Activated CD4-positive, alpha-beta T cell treated with anti-CD3 and anti-CD28 coated beads, Interleukin-2, amount 10 ng/mL, durations not matched to agents 7 days and 5 days (primary cell): Measurements from ENCODE around the gene ELL2. TPM values are rescaled to one million over a fixed set of nuclear protein-coding genes. Genes with fewer than 3 reads are reported as not detected.

Source experiments
- CTCF ChIA-PET: fragments of 350-600 bp; sonication (Branson Sonifier 250); formaldehyde crosslinking; loops from one replicate; lab custom pipeline; 2021; ENCODE audit warnings: antibody characterized with exemption; lab: Charles Lee
- POLR2A ChIA-PET: fragments of 350-600 bp; sonication (Branson Sonifier 250); formaldehyde crosslinking; loops from one replicate; lab custom pipeline; 2021; ENCODE audit warnings: antibody characterized with exemption; lab: Charles Lee
- DNase-seq: peaks from one replicate; pipeline ENCODE4 v3.0.0-alpha.2; 2020
- H3K27ac Mint-ChIP-seq: one replicate; pipeline ENCODE4 v1.8.0; 2021; ENCODE audit warnings: mild to moderate bottlenecking, moderate library complexity, mixed read lengths
- H3K27me3 Mint-ChIP-seq: one replicate; pipeline ENCODE4 v1.8.0; 2021; ENCODE audit warnings: mixed read lengths
- H3K36me3 Mint-ChIP-seq: one replicate; pipeline ENCODE4 v1.8.0; 2021; ENCODE audit warnings: low read depth, mixed read lengths
- H3K4me1 Mint-ChIP-seq: one replicate; pipeline ENCODE4 v1.8.0; 2021; ENCODE audit warnings: mixed read lengths
- H3K4me3 Mint-ChIP-seq: one replicate; pipeline ENCODE4 v1.8.0; 2021; ENCODE audit warnings: mild to moderate bottlenecking, moderate library complexity, mixed read lengths
- H3K9me3 Mint-ChIP-seq: one replicate; pipeline ENCODE4 v1.8.0; 2021; ENCODE audit warnings: mixed read lengths
- total RNA-seq, 2 experiments: library from RNA; stranded (reverse); gene quantifications; one replicate each; pipeline ENCODE4 v1.2.3, GENCODE V29; 2021

Gene ELL2
- total RNA-seq, 2 experiments from 2014 or later, result 12.5 to 14.7 TPM

GRCh38 chr5:95922798-95923197 is 38.9 kb downstream of the ELL2 start:
- ChIA-PET POLR2A (no interaction called here), CTCF (no interaction called here)
- DNase-seq, result no peak
- Mint-ChIP-seq H3K36me3 (no peaks in the 10 kb centered on the region), H3K27ac (no peak overlapping the region), H3K4me3 (no peak overlapping the region), H3K4me1 (peaks cover 33% of the 10 kb centered on the region), H3K9me3 (no peaks in the 10 kb centered on the region), H3K27me3 (no peaks in the 10 kb centered on the region)

GRCh38 chr5:95921501-95921900 is 40.1 kb downstream of the ELL2 start:
- Mint-ChIP-seq H3K36me3 (no peaks in the 10 kb centered on the region), H3K27ac (no peak overlapping the region), H3K9me3 (no peaks in the 10 kb centered on the region), H3K4me3 (no peak overlapping the region), H3K27me3 (no peaks in the 10 kb centered on the region), H3K4me1 (peaks cover 33% of the 10 kb centered on the region)
- CTCF ChIA-PET, result interaction anchor here (0.6 kb wide), 1 partner anchor 64 kb away, joined by 4 read pairs; no protein-coding TSS in a partner anchor
- POLR2A ChIA-PET, result no interaction called here
- no peak for DNase-seq

GRCh38 chr5:95920822-95921221 is 40.8 kb downstream of the ELL2 start:
- DNase-seq, result no peak
- H3K36me3 Mint-ChIP-seq, result no peaks in the 10 kb centered on the region
- ChIA-PET CTCF (no interaction called here), POLR2A (interaction anchor here (0.7 kb wide), 1 partner anchor 1238 kb away, joined by 7 read pairs; no protein-coding TSS in a partner anchor)
- no peak overlapping the region for H3K27ac Mint-ChIP-seq
- no peaks in the 10 kb centered on the region for H3K27me3 Mint-ChIP-seq
- H3K9me3 Mint-ChIP-seq, result no peaks in the 10 kb centered on the region
- peaks cover 36% of the 10 kb centered on the region for H3K4me1 Mint-ChIP-seq
- H3K4me3 Mint-ChIP-seq, result no peak overlapping the region

GRCh38 chr5:95919658-95920057 is 42.0 kb downstream of the ELL2 start:
- Mint-ChIP-seq H3K4me3 (no peak overlapping the region), H3K9me3 (no peaks in the 10 kb centered on the region), H3K4me1 (peaks cover 33% of the 10 kb centered on the region), H3K27ac (no peak overlapping the region), H3K36me3 (no peaks in the 10 kb centered on the region), H3K27me3 (no peaks in the 10 kb centered on the region)
- ChIA-PET CTCF (interaction anchor here (0.6 kb wide), 1 partner anchor 562 kb away, joined by 3 read pairs; no protein-coding TSS in a partner anchor), POLR2A (no interaction called here)
- no peak for DNase-seq

GRCh38 chr5:95918421-95919006 is 43.1 kb downstream of the ELL2 start:
- ChIA-PET POLR2A (no interaction called here), CTCF (no interaction called here)
- no peaks in the 10 kb centered on the region for H3K9me3 Mint-ChIP-seq
- no peak overlapping the region for H3K4me3 Mint-ChIP-seq
- no peaks in the 10 kb centered on the region for H3K27me3 Mint-ChIP-seq
- H3K36me3 Mint-ChIP-seq, result no peaks in the 10 kb centered on the region
- DNase-seq, result no peak
- no peak overlapping the region for H3K27ac Mint-ChIP-seq
- peaks cover 24% of the 10 kb centered on the region for H3K4me1 Mint-ChIP-seq

- CTCF ChIA-PET, result interaction anchor here (1.2 to 4.3 kb wide), 4 partner anchors 8 to 49 kb away, joined by 3 to 18 read pairs (median 6); no protein-coding TSS in a partner anchor
Measured at GRCh38 chr5:95917207-95917606, 44.4 kb downstream of the ELL2 start.

GRCh38 chr5:95916687-95917085 is 45.0 kb downstream of the ELL2 start:
- Mint-ChIP-seq H3K36me3 (peaks cover 2% of the 10 kb centered on the region), H3K27ac (no peak overlapping the region), H3K9me3 (no peaks in the 10 kb centered on the region), H3K4me1 (peaks cover 21% of the 10 kb centered on the region), H3K27me3 (no peaks in the 10 kb centered on the region), H3K4me3 (no peak overlapping the region)
- DNase-seq, result no peak
- CTCF ChIA-PET, result interaction anchor here (0.8 to 4.3 kb wide), 4 partner anchors 8 to 745 kb away, joined by 3 to 18 read pairs (median 6); no protein-coding TSS in a partner anchor
- POLR2A ChIA-PET, result interaction anchor here (0.6 kb wide), 1 partner anchor 47 kb away, joined by 4 read pairs; no protein-coding TSS in a partner anchor

More at GRCh38 chr5:95917207-95917606, 44.4 kb downstream of the ELL2 start:
- Mint-ChIP-seq H3K4me1 (peaks cover 21% of the 10 kb centered on the region), H3K27ac (no peak overlapping the region), H3K36me3 (peaks cover 2% of the 10 kb centered on the region), H3K9me3 (no peaks in the 10 kb centered on the region), H3K27me3 (no peaks in the 10 kb centered on the region), H3K4me3 (no peak overlapping the region)
- POLR2A ChIA-PET, result interaction anchor here (0.6 kb wide), 1 partner anchor 48 kb away, joined by 4 read pairs; no protein-coding TSS in a partner anchor
- DNase-seq, result no peak

- ChIA-PET CTCF (interaction anchor here (0.8 to 4.3 kb wide), 5 partner anchors 9 to 745 kb away, joined by 3 to 18 read pairs (median 5); no protein-coding TSS in a partner anchor), POLR2A (no interaction called here)
- peaks cover 21% of the 10 kb centered on the region for H3K4me1 Mint-ChIP-seq
- no peaks in the 10 kb centered on the region for H3K9me3 Mint-ChIP-seq
- peak overlapping the region; percentile 7 for H3K27ac Mint-ChIP-seq
- H3K27me3 Mint-ChIP-seq, result no peaks in the 10 kb centered on the region
- DNase-seq, result no peak
- H3K36me3 Mint-ChIP-seq, result peaks cover 4% of the 10 kb centered on the region
- H3K4me3 Mint-ChIP-seq, result no peak overlapping the region
Measured at GRCh38 chr5:95915999-95916686, 45.5 kb downstream of the ELL2 start.

- POLR2A ChIA-PET, result no interaction called here
- H3K27me3 Mint-ChIP-seq, result no peaks in the 10 kb centered on the region
- peaks cover 8% of the 10 kb centered on the region for H3K36me3 Mint-ChIP-seq
- H3K9me3 Mint-ChIP-seq, result no peaks in the 10 kb centered on the region
- H3K4me3 Mint-ChIP-seq, result no peak overlapping the region
- CTCF ChIA-PET, result interaction anchor here (0.9 to 4.3 kb wide), 2 partner anchors 11 to 28 kb away, joined by 3 to 18 read pairs; no protein-coding TSS in a partner anchor
- H3K27ac Mint-ChIP-seq, result no peak overlapping the region
- no peak for DNase-seq
- H3K4me1 Mint-ChIP-seq, result peaks cover 27% of the 10 kb centered on the region
Measured at GRCh38 chr5:95913663-95914062, 48.0 kb downstream of the ELL2 start.

- peaks cover 8% of the 10 kb centered on the region for H3K36me3 Mint-ChIP-seq
- no peaks in the 10 kb centered on the region for H3K9me3 Mint-ChIP-seq
- ChIA-PET CTCF (interaction anchor here (0.6 to 1.4 kb wide), 3 partner anchors 14 to 759 kb away, joined by 3 to 4 read pairs (median 3); no protein-coding TSS in a partner anchor), POLR2A (no interaction called here)
- H3K4me1 Mint-ChIP-seq, result peaks cover 23% of the 10 kb centered on the region
- H3K27me3 Mint-ChIP-seq, result no peaks in the 10 kb centered on the region
- no peak for DNase-seq
- no peak overlapping the region for H3K27ac Mint-ChIP-seq
- H3K4me3 Mint-ChIP-seq, result no peak overlapping the region
Measured at GRCh38 chr5:95912029-95912428, 49.6 kb downstream of the ELL2 start.

- Mint-ChIP-seq H3K27me3 (no peaks in the 10 kb centered on the region), H3K4me3 (no peak overlapping the region), H3K9me3 (no peaks in the 10 kb centered on the region), H3K4me1 (peaks cover 9% of the 10 kb centered on the region), H3K27ac (no peak overlapping the region), H3K36me3 (peaks cover 8% of the 10 kb centered on the region)
- no peak for DNase-seq
- CTCF ChIA-PET, result interaction anchor here (1.0 kb wide), 1 partner anchor 25 kb away, joined by 3 read pairs; no protein-coding TSS in a partner anchor
- POLR2A ChIA-PET, result no interaction called here
Measured at GRCh38 chr5:95910521-95910920, 51.1 kb downstream of the ELL2 start.

GRCh38 chr5:95909738-95910137 is 51.9 kb downstream of the ELL2 start:
- peaks cover 8% of the 10 kb centered on the region for H3K36me3 Mint-ChIP-seq
- peaks cover 7% of the 10 kb centered on the region for H3K4me1 Mint-ChIP-seq
- ChIA-PET CTCF (no interaction called here), POLR2A (no interaction called here)
- H3K4me3 Mint-ChIP-seq, result no peak overlapping the region
- no peaks in the 10 kb centered on the region for H3K9me3 Mint-ChIP-seq
- DNase-seq, result no peak
- H3K27me3 Mint-ChIP-seq, result no peaks in the 10 kb centered on the region
- H3K27ac Mint-ChIP-seq, result no peak overlapping the region

GRCh38 chr5:95908799-95909198 is 52.9 kb downstream of the ELL2 start:
- Mint-ChIP-seq H3K4me1 (peaks cover 7% of the 10 kb centered on the region), H3K27ac (no peak overlapping the region), H3K9me3 (no peaks in the 10 kb centered on the region), H3K36me3 (peaks cover 11% of the 10 kb centered on the region), H3K4me3 (no peak overlapping the region), H3K27me3 (no peaks in the 10 kb centered on the region)
- POLR2A ChIA-PET, result no interaction called here
- CTCF ChIA-PET, result no interaction called here
- DNase-seq, result no peak
